ENCODE data around the gene SYNPR. TPM values are rescaled to one million over a fixed set of nuclear protein-coding genes. Genes with fewer than 3 reads are reported as not detected.

SYNPR gene
- total RNA-seq, 1 donor from 2014 or later, result not detected

- TF ChIP-seq CTCF (conservative IDR thresholded peaks at IDR 0.05; ENCODE audit: low read depth, low read length), result no peak
- no peak overlapping the region for H3K4me3 ChIP-seq (ENCODE audit: low read depth, low read length)
- no peak for DNase-seq (ENCODE audit: low read depth)
These were observed 108.5 kb downstream of the SYNPR start for GRCh38 chr3:63386568-63386967.

DNA sequence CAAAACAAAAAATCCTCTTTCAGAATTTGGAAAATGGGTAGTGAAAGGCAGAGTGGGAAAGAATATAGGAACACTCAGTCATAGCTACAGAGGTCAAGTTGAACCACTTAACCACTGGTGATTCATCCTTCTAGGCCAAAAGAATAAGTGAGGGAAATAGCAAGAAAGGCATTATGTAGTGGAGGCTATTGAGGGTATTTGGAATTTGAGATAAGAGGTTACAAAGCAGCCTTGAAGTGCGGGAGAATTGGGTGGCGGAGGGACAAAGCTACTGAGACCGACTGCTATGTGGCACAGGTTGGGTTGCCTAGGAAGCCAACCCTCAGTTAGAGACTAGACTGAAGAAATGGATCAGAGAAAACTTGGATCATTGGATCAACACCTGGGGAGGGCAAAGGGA, 109.5 kb downstream of the SYNPR start:
- TF ChIP-seq CTCF (conservative IDR thresholded peaks at IDR 0.05; ENCODE audit: low read depth, low read length), result no peak
- no peak for DNase-seq (ENCODE audit: low read depth)
- H3K4me3 ChIP-seq (ENCODE audit: low read depth, low read length), result no peak overlapping the region

DNA sequence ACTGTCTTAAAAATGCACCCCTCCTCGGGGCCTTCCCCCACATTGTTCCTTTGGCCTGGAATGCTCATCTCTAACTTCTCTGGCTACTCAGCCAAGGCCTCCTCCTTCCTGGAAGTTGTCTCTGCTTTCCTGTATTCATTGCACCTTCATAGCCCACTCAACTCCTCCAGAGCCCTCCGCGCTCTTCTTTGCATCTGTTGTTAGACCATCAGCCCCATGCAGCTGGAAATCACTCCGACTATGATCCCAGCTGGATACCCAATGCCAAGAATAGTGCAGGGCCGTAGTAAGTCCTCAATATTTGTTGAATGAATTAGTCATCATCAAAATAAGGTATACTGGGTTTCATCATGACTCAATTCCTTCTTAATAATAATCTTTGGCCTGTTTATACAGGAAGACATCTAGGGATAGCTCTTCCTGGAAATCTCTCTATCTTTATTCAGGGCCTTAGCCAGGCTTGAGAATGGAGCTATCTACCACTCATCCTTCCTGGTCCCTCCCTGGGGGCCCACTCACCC, 112.7 kb downstream of the SYNPR start:
- no peak for TF ChIP-seq CTCF (conservative IDR thresholded peaks at IDR 0.05; ENCODE audit: low read depth, low read length)
- no peak overlapping the region for H3K4me3 ChIP-seq (ENCODE audit: low read depth, low read length)
- DNase-seq (ENCODE audit: low read depth), result no peak

- no peak for DNase-seq (ENCODE audit: low read depth)
- TF ChIP-seq CTCF (conservative IDR thresholded peaks at IDR 0.05; ENCODE audit: low read depth, low read length), result no peak
- H3K4me3 ChIP-seq (ENCODE audit: low read depth, low read length), result no peak overlapping the region
These were observed 117.9 kb downstream of the SYNPR start for GRCh38 chr3:63395960-63396359.

GRCh38 chr3:63400246-63400860, 122.2 kb downstream of the SYNPR start:
- TF ChIP-seq CTCF (conservative IDR thresholded peaks at IDR 0.05; ENCODE audit: low read depth, low read length), result no peak
- no peak for DNase-seq (ENCODE audit: low read depth)
- H3K4me3 ChIP-seq (ENCODE audit: low read depth, low read length), result no peak overlapping the region

DNA sequence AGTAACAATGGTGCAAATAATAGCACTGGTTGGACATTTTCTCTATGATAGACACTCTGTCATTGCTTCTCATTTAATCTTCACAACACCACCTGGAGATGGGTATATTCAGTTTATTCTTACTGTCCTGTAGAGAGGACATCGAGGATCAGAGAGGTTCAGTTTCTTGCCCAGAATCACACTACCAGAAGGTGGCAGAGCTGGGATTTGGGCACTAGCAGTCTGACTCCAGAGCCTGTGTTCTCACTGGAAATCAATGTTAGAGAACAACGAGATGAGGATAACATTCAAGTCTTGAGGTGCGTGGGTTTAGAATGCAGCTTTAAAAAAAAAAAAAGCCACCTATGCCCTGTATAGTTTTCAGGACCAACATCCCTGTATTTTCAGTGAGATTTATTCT, 127.8 kb downstream of the SYNPR start:
- no peak for DNase-seq (ENCODE audit: low read depth)
- TF ChIP-seq CTCF (conservative IDR thresholded peaks at IDR 0.05; ENCODE audit: low read depth, low read length), result peak; percentile 9
- H3K4me3 ChIP-seq (ENCODE audit: low read depth, low read length), result no peak overlapping the region

GRCh38 chr3:63413523-63413922, 135.4 kb downstream of the SYNPR start:
- no peak for TF ChIP-seq CTCF (conservative IDR thresholded peaks at IDR 0.05; ENCODE audit: low read depth, low read length)
- DNase-seq (ENCODE audit: low read depth), result no peak
- H3K4me3 ChIP-seq (ENCODE audit: low read depth, low read length), result no peak overlapping the region

Measured in epithelial cell of proximal tubule (primary cell).